H9 (cell line): ENCODE results near the gene KCNIP4. TPM values are rescaled to one million over a fixed set of nuclear protein-coding genes. Genes with fewer than 3 reads are reported as not detected.

Experiments used
- DNase-seq: peaks from one replicate; pipeline ENCODE4 v3.0.0-alpha.2; 2017
- H2AFZ ChIP-seq: one replicate; pipeline ENCODE4 v1.6.1; 2013; ENCODE audit warnings: mild to moderate bottlenecking, low read length, control low read depth, moderate library complexity
- H2AK5ac ChIP-seq: 2 replicates; pipeline ENCODE4 v1.6.1; 2013; ENCODE audit warnings: low read length, control low read depth, mixed read lengths; ENCODE audit not compliant: insufficient read length
- H2BK120ac ChIP-seq: one replicate; pipeline ENCODE4 v1.6.1; 2013; ENCODE audit warnings: low read depth, mild to moderate bottlenecking, low read length, control low read depth, inconsistent platforms; ENCODE audit not compliant: poor library complexity, severe bottlenecking
- H2BK12ac ChIP-seq: 2 replicates; pipeline ENCODE4 v1.6.1; 2013; ENCODE audit warnings: low read length, control low read depth, mixed read lengths, low read depth; ENCODE audit not compliant: insufficient read length
- H2BK15ac ChIP-seq: 2 replicates; pipeline ENCODE4 v1.6.1; 2013; ENCODE audit warnings: low read depth, low read length, control low read depth
- H2BK20ac ChIP-seq: one replicate; pipeline ENCODE4 v1.6.1; 2013; ENCODE audit warnings: low read depth, mild to moderate bottlenecking, low read length, control low read depth, inconsistent platforms; ENCODE audit not compliant: poor library complexity, severe bottlenecking
- H2BK5ac ChIP-seq: 2 replicates; pipeline ENCODE4 v1.6.1; 2013; ENCODE audit warnings: low read length, control low read depth, mixed read lengths; ENCODE audit not compliant: insufficient read length
- H3K14ac ChIP-seq: 2 replicates; pipeline ENCODE4 v1.6.1; 2013; ENCODE audit warnings: low read length, control low read depth; ENCODE audit not compliant: insufficient read depth
- H3K18ac ChIP-seq: 2 replicates; pipeline ENCODE4 v1.6.1; 2013; ENCODE audit warnings: low read depth, mild to moderate bottlenecking, mixed read lengths, low read length, control low read depth; ENCODE audit not compliant: insufficient read length
- H3K23ac ChIP-seq: 2 replicates; pipeline ENCODE4 v1.6.1; 2013; ENCODE audit warnings: low read length, control low read depth, mixed read lengths, low read depth; ENCODE audit not compliant: insufficient read length
- H3K23me2 ChIP-seq: 2 replicates; pipeline ENCODE4 v1.6.1; 2013; ENCODE audit warnings: low read depth, mild to moderate bottlenecking, mixed read lengths, low read length, control low read depth; ENCODE audit not compliant: insufficient read length, poor library complexity, severe bottlenecking
- H3K27ac ChIP-seq: 2 replicates; pipeline ENCODE4 v1.5.1; 2013; ENCODE audit warnings: low read length, control low read depth, mixed read lengths, low read depth; ENCODE audit not compliant: insufficient read length
- H3K27me3 ChIP-seq: 2 replicates; pipeline ENCODE4 v1.6.1; 2013; ENCODE audit warnings: low read length, control low read depth, inconsistent platforms; ENCODE audit not compliant: insufficient read depth
- H3K4ac ChIP-seq: 2 replicates; pipeline ENCODE4 v1.6.1; 2013; ENCODE audit warnings: low read depth, mild to moderate bottlenecking, control low read depth, inconsistent platforms, low read length, moderate library complexity
- H3K4me1 ChIP-seq: 2 replicates; pipeline ENCODE4 v1.6.1; 2013; ENCODE audit warnings: low read length, control low read depth, inconsistent platforms; ENCODE audit not compliant: insufficient read depth
- H3K4me2 ChIP-seq: 2 replicates; pipeline ENCODE4 v1.6.1; 2013; ENCODE audit warnings: low read length, control low read depth, mixed read lengths; ENCODE audit not compliant: insufficient read length, insufficient read depth
- H3K56ac ChIP-seq: 2 replicates; pipeline ENCODE4 v1.6.1; 2013; ENCODE audit warnings: low read depth, mild to moderate bottlenecking, mixed read lengths, low read length, control low read depth; ENCODE audit not compliant: insufficient read length
- H3K79me1 ChIP-seq: 2 replicates; pipeline ENCODE4 v1.6.1; 2013; ENCODE audit warnings: low read depth, mild to moderate bottlenecking, moderate library complexity, low read length, control low read depth, inconsistent platforms; ENCODE audit not compliant: insufficient read depth, poor library complexity, severe bottlenecking
- H3K79me2 ChIP-seq: 2 replicates; pipeline ENCODE4 v1.6.1; 2013; ENCODE audit warnings: low read length, control low read depth, inconsistent platforms; ENCODE audit not compliant: insufficient read depth
- H3K9ac ChIP-seq: 2 replicates; pipeline ENCODE4 v1.6.1; 2013; ENCODE audit warnings: low read length, control low read depth, mixed read lengths; ENCODE audit not compliant: insufficient read length; ENCODE audit errors: extremely low read depth
- H3K9me3 ChIP-seq: one replicate; pipeline ENCODE4 v1.6.1; 2013; ENCODE audit warnings: low read depth, low read length, inconsistent platforms; ENCODE audit not compliant: control insufficient read depth
- H3T11ph ChIP-seq: one replicate; pipeline ENCODE4 v1.6.1; 2013; ENCODE audit warnings: mild to moderate bottlenecking, low read length, control low read depth, inconsistent platforms
- H4K20me1 ChIP-seq: one replicate; pipeline ENCODE4 v1.6.1; 2013; ENCODE audit not compliant: control insufficient read depth, insufficient read length, insufficient read depth
- H4K5ac ChIP-seq: 2 replicates; pipeline ENCODE4 v1.6.1; 2013; ENCODE audit warnings: low read depth, mild to moderate bottlenecking, mixed read lengths, low read length, control low read depth; ENCODE audit not compliant: insufficient read length
- H4K8ac ChIP-seq: replicated peaks from 2 replicates; pipeline ENCODE4 v1.6.1; 2013; ENCODE audit warnings: low read length, control low read depth, mixed read lengths, low read depth; ENCODE audit not compliant: insufficient read length
- H4K91ac ChIP-seq: 2 replicates; pipeline ENCODE4 v1.6.1; 2013; ENCODE audit warnings: low read depth, mild to moderate bottlenecking, moderate library complexity, mixed read lengths, low read length, control low read depth; ENCODE audit not compliant: insufficient read length
- H3K27ac Mint-ChIP-seq, 3 experiments: 2 replicates in 2 of 3; 3 replicates in 1 of 3; pipeline ENCODE4 v1.8.0; 2020 to 2021; ENCODE audit warnings: mixed read lengths in 3 of 3, mild to moderate bottlenecking in 1 of 3, moderate library complexity in 1 of 3
- H3K27me3 Mint-ChIP-seq: 2 replicates; pipeline ENCODE4 v1.8.0; 2021; ENCODE audit warnings: low read depth, mild to moderate bottlenecking, moderate library complexity, mixed read lengths
- H3K36me3 Mint-ChIP-seq, 3 experiments: 2 replicates in 2 of 3; 3 replicates in 1 of 3; pipeline ENCODE4 v1.8.0; 2020 to 2021; ENCODE audit warnings: low read depth in 3 of 3, mixed read lengths in 3 of 3; ENCODE audit not compliant: insufficient read depth in 1 of 3
- H3K4me1 Mint-ChIP-seq, 2 experiments: 2 replicates each; pipeline ENCODE4 v1.8.0; 2020; ENCODE audit warnings: mixed read lengths in 2 of 2
- H3K4me3 Mint-ChIP-seq, 2 experiments: 2 replicates in 1 of 2; 3 replicates in 1 of 2; pipeline ENCODE4 v1.8.0; 2020 to 2021; ENCODE audit warnings: mild to moderate bottlenecking in 2 of 2, mixed read lengths in 2 of 2, moderate library complexity in 1 of 2
- H3K9me3 Mint-ChIP-seq, 2 experiments: 2 replicates in 1 of 2; 3 replicates in 1 of 2; pipeline ENCODE4 v1.8.0; 2020; ENCODE audit warnings: mild to moderate bottlenecking in 2 of 2, mixed read lengths in 2 of 2, moderate library complexity in 1 of 2
- WGBS: extraction: QIAGEN DNeasy Blood & Tissue Kit; methylation state at CpG from one replicate; pipeline ENCODE4 v1.1.7; 2013; ENCODE audit warnings: missing lambda C conversion rate, low lambda C conversion rate, mixed read lengths; ENCODE audit not compliant: insufficient read length; ENCODE audit errors: extremely low coverage; 5-methylcytosine and 5-hydroxymethylcytosine counted together
- total RNA-seq: library from RNA; stranded (reverse); gene quantifications from 2 replicates; pipeline ENCODE4 v1.2.1, GENCODE V29; 2021
- TF ChIP-seq, protein P1 (sequence below): fragments of 200-600 bp; sonication (generic); conservative IDR thresholded peaks from 3 replicates; pipeline ENCODE4 v1.8.0; 2021; ENCODE audit warnings: antibody characterized with exemption, mild to moderate bottlenecking

Gene KCNIP4
- total RNA-seq, 1 experiment from 2014 or later = not detected

GRCh38 chr4:21697583-21697982, 251.0 kb downstream of the KCNIP4 start:
- Histone ChIP-seq H2BK5ac (no peak overlapping the region), H2AK5ac (no peak overlapping the region), H3K27me3 (no peaks in the 10 kb centered on the region), H2AFZ (no peak overlapping the region), H3K4ac (no peak overlapping the region), H4K20me1 (no peaks in the 10 kb centered on the region), H3K27ac (no peak overlapping the region), H3K14ac (no peak overlapping the region), H3K18ac (no peak overlapping the region), H3K56ac (no peak overlapping the region), H2BK20ac (no peak overlapping the region), H2BK12ac (no peak overlapping the region), H4K5ac (no peak overlapping the region), H3T11ph (no peak overlapping the region), H3K23ac (no peak overlapping the region), H3K4me2 (peak overlapping the region; percentile 40), H4K8ac (no peak overlapping the region), H3K79me2 (no peaks in the 10 kb centered on the region), H3K9me3 (no peaks in the 10 kb centered on the region), H3K4me1 (no peaks in the 10 kb centered on the region), H4K91ac (no peak overlapping the region), H3K23me2 (no peaks in the 10 kb centered on the region), H2BK120ac (no peak overlapping the region), H3K79me1 (no peaks in the 10 kb centered on the region), H2BK15ac (no peak overlapping the region), H3K9ac (no peak overlapping the region)
- Mint-ChIP-seq H3K36me3 (no peaks in the 10 kb centered on the region), H3K9me3 (no peaks in the 10 kb centered on the region), H3K4me1 (peaks cover 15 to 19% of the 10 kb centered on the region in 2 experiments), H3K4me3 (peak overlapping the region; percentile 30 to 34; a peak in 2 of 5 replicates), H3K27me3 (peaks cover 7% of the 10 kb centered on the region), H3K27ac (0 out of 7 replicates have a peak overlapping the region, but pooled peaks of 1 of the 3 experiments have one; percentile 21)
- no CpG with 5 or more reads among the region's 10 CpGs for WGBS
- DNase-seq = peak; percentile 85
- TF ChIP-seq, protein P1, sequence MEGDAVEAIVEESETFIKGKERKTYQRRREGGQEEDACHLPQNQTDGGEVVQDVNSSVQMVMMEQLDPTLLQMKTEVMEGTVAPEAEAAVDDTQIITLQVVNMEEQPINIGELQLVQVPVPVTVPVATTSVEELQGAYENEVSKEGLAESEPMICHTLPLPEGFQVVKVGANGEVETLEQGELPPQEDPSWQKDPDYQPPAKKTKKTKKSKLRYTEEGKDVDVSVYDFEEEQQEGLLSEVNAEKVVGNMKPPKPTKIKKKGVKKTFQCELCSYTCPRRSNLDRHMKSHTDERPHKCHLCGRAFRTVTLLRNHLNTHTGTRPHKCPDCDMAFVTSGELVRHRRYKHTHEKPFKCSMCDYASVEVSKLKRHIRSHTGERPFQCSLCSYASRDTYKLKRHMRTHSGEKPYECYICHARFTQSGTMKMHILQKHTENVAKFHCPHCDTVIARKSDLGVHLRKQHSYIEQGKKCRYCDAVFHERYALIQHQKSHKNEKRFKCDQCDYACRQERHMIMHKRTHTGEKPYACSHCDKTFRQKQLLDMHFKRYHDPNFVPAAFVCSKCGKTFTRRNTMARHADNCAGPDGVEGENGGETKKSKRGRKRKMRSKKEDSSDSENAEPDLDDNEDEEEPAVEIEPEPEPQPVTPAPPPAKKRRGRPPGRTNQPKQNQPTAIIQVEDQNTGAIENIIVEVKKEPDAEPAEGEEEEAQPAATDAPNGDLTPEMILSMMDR = no peak
